ENCODE results near the gene CRAMP1. TPM values are rescaled to one million over a fixed set of nuclear protein-coding genes. Genes with fewer than 3 reads are reported as not detected.

Gene CRAMP1
- total and polyA plus RNA-seq, 2 of the 8 experiments (the other 6 are each of a cell fraction or from before 2014, with no cell fraction given): 19.2 to 23.2 TPM

DNA sequence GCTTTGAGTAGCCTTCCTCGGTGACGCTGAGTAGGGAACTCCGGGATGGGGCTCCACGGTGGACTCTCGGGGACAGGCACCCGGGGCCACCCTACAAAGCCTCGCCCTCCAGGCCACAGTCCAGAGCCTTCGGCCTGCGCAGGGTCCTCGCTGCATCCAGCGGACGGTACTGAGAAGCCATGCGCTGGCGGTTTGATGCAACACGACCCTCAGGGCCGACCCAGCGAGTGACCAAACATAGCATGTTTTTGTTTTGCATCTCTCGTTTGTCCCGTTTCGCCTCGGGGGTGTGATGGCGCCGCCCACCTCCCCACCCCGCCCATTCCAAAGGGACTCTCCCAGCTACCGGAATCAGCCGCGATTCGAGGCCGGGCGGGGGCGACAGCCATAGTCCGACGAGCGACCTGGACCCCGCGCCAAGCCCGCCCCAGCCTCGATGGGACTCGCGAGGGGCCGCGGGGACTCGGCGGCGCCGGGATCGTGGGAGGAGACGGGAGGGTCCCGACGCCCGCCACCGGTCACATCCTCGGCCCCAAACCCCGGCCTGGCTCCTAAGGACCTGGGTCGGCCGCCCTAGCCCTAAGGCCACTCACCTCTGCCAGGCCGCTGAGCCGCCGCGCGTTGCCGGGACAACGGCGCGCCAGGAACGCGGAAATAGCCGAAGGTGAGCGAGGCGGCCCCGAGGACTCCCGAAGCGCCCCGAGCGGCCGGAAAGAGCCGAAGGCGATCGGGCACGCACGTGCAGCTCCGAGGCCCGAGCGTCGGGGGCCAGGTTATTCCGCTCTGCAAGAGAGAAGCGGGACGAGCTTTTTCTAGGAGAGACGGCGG is 1.9 kb upstream of the CRAMP1 start (continued):
- TF ChIP-seq, protein P1, sequence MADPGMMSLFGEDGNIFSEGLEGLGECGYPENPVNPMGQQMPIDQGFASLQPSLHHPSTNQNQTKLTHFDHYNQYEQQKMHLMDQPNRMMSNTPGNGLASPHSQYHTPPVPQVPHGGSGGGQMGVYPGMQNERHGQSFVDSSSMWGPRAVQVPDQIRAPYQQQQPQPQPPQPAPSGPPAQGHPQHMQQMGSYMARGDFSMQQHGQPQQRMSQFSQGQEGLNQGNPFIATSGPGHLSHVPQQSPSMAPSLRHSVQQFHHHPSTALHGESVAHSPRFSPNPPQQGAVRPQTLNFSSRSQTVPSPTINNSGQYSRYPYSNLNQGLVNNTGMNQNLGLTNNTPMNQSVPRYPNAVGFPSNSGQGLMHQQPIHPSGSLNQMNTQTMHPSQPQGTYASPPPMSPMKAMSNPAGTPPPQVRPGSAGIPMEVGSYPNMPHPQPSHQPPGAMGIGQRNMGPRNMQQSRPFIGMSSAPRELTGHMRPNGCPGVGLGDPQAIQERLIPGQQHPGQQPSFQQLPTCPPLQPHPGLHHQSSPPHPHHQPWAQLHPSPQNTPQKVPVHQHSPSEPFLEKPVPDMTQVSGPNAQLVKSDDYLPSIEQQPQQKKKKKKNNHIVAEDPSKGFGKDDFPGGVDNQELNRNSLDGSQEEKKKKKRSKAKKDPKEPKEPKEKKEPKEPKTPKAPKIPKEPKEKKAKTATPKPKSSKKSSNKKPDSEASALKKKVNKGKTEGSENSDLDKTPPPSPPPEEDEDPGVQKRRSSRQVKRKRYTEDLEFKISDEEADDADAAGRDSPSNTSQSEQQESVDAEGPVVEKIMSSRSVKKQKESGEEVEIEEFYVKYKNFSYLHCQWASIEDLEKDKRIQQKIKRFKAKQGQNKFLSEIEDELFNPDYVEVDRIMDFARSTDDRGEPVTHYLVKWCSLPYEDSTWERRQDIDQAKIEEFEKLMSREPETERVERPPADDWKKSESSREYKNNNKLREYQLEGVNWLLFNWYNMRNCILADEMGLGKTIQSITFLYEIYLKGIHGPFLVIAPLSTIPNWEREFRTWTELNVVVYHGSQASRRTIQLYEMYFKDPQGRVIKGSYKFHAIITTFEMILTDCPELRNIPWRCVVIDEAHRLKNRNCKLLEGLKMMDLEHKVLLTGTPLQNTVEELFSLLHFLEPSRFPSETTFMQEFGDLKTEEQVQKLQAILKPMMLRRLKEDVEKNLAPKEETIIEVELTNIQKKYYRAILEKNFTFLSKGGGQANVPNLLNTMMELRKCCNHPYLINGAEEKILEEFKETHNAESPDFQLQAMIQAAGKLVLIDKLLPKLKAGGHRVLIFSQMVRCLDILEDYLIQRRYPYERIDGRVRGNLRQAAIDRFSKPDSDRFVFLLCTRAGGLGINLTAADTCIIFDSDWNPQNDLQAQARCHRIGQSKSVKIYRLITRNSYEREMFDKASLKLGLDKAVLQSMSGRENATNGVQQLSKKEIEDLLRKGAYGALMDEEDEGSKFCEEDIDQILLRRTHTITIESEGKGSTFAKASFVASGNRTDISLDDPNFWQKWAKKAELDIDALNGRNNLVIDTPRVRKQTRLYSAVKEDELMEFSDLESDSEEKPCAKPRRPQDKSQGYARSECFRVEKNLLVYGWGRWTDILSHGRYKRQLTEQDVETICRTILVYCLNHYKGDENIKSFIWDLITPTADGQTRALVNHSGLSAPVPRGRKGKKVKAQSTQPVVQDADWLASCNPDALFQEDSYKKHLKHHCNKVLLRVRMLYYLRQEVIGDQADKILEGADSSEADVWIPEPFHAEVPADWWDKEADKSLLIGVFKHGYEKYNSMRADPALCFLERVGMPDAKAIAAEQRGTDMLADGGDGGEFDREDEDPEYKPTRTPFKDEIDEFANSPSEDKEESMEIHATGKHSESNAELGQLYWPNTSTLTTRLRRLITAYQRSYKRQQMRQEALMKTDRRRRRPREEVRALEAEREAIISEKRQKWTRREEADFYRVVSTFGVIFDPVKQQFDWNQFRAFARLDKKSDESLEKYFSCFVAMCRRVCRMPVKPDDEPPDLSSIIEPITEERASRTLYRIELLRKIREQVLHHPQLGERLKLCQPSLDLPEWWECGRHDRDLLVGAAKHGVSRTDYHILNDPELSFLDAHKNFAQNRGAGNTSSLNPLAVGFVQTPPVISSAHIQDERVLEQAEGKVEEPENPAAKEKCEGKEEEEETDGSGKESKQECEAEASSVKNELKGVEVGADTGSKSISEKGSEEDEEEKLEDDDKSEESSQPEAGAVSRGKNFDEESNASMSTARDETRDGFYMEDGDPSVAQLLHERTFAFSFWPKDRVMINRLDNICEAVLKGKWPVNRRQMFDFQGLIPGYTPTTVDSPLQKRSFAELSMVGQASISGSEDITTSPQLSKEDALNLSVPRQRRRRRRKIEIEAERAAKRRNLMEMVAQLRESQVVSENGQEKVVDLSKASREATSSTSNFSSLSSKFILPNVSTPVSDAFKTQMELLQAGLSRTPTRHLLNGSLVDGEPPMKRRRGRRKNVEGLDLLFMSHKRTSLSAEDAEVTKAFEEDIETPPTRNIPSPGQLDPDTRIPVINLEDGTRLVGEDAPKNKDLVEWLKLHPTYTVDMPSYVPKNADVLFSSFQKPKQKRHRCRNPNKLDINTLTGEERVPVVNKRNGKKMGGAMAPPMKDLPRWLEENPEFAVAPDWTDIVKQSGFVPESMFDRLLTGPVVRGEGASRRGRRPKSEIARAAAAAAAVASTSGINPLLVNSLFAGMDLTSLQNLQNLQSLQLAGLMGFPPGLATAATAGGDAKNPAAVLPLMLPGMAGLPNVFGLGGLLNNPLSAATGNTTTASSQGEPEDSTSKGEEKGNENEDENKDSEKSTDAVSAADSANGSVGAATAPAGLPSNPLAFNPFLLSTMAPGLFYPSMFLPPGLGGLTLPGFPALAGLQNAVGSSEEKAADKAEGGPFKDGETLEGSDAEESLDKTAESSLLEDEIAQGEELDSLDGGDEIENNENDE (IDR thresholded peaks at IDR 0.05; ENCODE audit: insufficient replicate concordance, low read length): no peak
- TF ChIP-seq SIRT6 (IDR thresholded peaks at IDR 0.05; ENCODE audit: low read length) (no peak), SP4 (IDR thresholded peaks at IDR 0.05; ENCODE audit: low read length) (peak; percentile 44; the same call in 1 of the 2 replicates), CHD2 (IDR thresholded peaks at IDR 0.05; ENCODE audit: low read length) (no peak), POLR2A (IDR thresholded peaks at IDR 0.05; ENCODE audit: control extremely low read depth in 1 of 2, low read depth in 2 of 2, low read length in 2 of 2) (0 out of 3 replicates have a peak, but pooled peaks of 1 of the 2 experiments have one; percentile 31), KDM5A (IDR thresholded peaks at IDR 0.05; ENCODE audit: low read length) (no peak), BRCA1 (IDR thresholded peaks at IDR 0.05; ENCODE audit: low read depth, low read length) (no peak), RFX5 (IDR thresholded peaks at IDR 0.05; ENCODE audit: borderline replicate concordance, low read depth, low read length) (no peak), CTBP2 (IDR thresholded peaks at IDR 0.05; ENCODE audit: borderline replicate concordance, insufficient read depth, insufficient read length, low read length) (no peak)
- TF ChIP-seq, protein P2, sequence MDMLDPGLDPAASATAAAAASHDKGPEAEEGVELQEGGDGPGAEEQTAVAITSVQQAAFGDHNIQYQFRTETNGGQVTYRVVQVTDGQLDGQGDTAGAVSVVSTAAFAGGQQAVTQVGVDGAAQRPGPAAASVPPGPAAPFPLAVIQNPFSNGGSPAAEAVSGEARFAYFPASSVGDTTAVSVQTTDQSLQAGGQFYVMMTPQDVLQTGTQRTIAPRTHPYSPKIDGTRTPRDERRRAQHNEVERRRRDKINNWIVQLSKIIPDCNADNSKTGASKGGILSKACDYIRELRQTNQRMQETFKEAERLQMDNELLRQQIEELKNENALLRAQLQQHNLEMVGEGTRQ (IDR thresholded peaks at IDR 0.05; ENCODE audit: low read length): no peak
